Mammary epithelial cell (primary cell): ENCODE results near the gene PCBP3.

Source experiments
- EZH2 ChIP-seq: IDR thresholded peaks from 2 replicates; pipeline ENCODE4 v1.6.1; 2012; ENCODE audit warnings: low read length, inconsistent platforms, borderline replicate concordance
- TF ChIP-seq, protein P1 (sequence below), 2 donors: IDR thresholded peaks in 1 of 2; conservative IDR thresholded peaks in 1 of 2; 2 replicates each; pipeline ENCODE4 v1.5.1; 2011 to 2012; ENCODE audit warnings: inconsistent platforms in 2 of 2, low read length in 2 of 2, mild to moderate bottlenecking in 2 of 2, control low read depth in 1 of 2, low read depth in 1 of 2; ENCODE audit not compliant: insufficient read depth in 1 of 2; ENCODE audit errors: extremely low read depth in 1 of 2

DNA sequence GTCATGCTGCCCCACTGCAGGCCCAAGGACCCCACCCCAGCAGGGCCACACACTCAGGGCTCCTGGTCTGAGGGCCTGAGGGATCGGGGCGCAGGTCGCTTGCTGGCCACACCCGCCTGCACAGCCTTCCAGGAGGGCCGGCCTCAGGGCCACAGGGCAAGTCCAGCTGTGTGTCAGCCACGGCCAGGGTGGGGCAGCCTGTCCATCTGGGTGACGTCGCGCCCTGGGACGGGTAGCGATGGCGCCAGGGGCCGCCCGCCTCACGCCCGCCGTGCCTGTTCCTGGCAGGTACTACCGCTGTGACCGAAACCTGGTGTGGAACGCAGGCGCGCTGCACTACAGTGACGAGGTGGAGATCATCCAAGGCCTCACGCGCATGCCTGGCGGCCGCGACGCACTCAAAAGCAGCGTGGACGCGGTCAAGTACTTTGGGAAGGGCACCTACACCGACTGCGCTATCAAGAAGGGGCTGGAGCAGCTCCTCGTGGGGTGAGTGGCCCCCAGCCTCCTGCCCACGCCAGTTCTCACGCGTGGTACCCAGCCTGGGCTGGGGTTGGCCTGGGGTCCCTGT lies 340.5 kb downstream of the PCBP3 start:
- TF ChIP-seq, protein P1, sequence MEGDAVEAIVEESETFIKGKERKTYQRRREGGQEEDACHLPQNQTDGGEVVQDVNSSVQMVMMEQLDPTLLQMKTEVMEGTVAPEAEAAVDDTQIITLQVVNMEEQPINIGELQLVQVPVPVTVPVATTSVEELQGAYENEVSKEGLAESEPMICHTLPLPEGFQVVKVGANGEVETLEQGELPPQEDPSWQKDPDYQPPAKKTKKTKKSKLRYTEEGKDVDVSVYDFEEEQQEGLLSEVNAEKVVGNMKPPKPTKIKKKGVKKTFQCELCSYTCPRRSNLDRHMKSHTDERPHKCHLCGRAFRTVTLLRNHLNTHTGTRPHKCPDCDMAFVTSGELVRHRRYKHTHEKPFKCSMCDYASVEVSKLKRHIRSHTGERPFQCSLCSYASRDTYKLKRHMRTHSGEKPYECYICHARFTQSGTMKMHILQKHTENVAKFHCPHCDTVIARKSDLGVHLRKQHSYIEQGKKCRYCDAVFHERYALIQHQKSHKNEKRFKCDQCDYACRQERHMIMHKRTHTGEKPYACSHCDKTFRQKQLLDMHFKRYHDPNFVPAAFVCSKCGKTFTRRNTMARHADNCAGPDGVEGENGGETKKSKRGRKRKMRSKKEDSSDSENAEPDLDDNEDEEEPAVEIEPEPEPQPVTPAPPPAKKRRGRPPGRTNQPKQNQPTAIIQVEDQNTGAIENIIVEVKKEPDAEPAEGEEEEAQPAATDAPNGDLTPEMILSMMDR (conservative IDR thresholded peaks at IDR 0.05 in 1 of 2, IDR thresholded peaks at IDR 0.05 in 1 of 2; ENCODE audit: extremely low read depth in 1 of 2, insufficient read depth in 1 of 2, low read depth in 1 of 2, low read length in 2 of 2), result no peak
- no peak for TF ChIP-seq EZH2
